ENCODE measurements around the gene GEMIN2.
"Not testable (repeated sequence)": the region's sequence is repeated elsewhere in the genome, so short reads cannot be mapped to it uniquely, and the experiment has no call there.

Gene GEMIN2, protein sequence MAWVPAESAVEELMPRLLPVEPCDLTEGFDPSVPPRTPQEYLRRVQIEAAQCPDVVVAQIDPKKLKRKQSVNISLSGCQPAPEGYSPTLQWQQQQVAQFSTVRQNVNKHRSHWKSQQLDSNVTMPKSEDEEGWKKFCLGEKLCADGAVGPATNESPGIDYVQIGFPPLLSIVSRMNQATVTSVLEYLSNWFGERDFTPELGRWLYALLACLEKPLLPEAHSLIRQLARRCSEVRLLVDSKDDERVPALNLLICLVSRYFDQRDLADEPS

DNA sequence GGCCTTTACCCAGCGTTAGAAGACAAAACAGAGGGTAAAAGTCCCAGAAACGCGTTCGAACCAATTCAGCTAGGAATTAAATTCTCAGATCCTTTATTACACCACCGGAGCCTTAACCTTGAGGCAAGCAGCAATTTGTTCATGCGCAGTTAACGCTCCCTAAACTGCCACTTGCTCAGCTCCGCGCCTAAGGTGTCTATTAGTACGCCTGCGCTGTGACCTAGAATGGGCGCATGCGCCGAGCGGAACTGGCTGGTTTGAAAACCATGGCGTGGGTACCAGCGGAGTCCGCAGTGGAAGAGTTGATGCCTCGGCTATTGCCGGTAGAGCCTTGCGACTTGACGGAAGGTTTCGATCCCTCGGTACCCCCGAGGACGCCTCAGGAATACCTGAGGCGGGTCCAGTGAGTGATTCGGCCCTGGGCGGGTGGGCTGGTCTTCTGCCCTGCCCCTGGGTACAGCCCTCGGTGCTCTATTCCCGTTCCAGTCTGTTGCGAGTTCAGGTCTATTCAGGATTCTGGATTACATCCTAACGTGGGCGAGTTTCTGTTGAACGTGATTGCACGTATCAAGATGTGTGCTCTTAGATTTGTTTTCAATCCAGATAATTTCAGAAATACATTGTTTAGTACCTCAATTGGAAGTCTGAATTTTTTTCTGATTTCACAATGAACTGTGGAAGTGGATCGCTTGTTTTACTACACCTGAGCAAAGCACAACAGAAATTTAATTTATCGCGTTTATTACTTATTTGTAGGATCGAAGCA is at the start of gene GEMIN2:
TSS of gene GEMIN2 (plus strand) at position 251 of the 766 bp plus-strand sequence. CDS start at position 267, 16 bp downstream.
- peak; percentile 93 for DNase-seq (ENCODE audit: low read depth)

DNA sequence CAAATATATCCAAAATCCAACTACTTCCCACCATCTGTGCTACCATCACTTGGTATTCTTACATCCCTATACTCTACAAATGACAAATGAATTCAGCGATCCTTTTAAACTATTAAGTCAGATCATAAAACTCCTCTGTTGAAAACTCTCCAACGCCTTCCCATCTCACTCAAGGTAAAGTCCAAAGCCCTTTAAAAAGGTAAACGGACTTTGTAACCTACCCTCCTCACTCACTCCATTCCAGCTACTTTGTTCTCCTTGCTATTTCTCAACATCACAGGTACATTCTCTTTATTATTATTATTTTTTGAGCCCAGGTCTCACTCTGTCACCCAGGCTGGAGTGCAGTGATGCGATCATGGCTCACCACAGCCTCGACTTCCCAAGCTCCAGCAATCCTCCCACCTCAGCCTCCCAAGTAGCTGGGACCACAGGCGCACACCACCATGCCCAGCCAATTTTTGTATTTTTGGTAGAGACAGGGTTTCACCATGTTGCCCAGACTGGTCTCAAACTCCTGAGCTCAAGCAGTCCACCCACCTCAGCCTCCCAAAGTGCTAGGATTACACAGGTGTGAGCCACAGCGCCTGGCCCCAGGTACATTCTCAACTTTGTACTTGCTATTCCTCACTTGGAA is 44.8 kb upstream of the GEMIN2 start:
- DNase-seq (ENCODE audit: low read depth) = not testable (repeated sequence)

DNA sequence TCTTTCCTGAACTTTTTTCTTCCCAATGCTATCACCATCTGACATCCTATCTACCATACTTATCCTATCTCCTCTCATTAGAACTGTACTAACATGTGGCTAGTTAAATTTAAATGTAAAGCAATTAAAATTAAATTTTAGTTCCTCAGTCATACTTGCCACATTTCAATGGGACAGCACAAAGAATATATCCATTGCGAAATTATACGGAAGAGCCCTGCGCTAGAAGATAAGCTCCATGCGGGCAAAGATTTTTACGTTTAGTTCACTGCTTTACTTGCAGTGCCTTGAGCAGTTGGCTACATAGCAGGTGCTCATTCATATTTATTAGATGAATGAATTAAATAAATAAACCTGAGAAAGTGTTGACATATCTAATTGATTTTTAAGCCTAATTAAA is 44.2 kb upstream of the GEMIN2 start:
- DNase-seq (ENCODE audit: low read depth) = no peak

DNA sequence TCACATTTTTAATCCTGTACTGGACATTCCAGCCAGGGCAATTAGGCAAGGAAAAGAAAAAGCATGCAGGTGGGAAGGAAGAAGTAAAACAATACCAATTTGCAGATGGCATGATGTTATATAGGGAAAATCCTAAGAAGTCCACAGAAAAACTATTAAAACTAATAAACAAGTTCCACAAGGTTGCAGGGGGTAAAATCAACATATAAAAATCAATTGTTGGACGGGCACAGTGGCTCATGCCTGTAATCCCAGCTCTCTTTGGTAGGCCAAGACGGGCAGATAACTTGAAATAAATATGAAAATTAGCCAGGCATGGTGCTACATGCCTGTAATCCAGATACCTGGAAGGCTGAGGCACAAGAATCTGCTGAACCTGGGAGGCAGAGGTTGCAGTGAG is 43.0 kb upstream of the GEMIN2 start:
- no peak for DNase-seq (ENCODE audit: low read depth)

DNA sequence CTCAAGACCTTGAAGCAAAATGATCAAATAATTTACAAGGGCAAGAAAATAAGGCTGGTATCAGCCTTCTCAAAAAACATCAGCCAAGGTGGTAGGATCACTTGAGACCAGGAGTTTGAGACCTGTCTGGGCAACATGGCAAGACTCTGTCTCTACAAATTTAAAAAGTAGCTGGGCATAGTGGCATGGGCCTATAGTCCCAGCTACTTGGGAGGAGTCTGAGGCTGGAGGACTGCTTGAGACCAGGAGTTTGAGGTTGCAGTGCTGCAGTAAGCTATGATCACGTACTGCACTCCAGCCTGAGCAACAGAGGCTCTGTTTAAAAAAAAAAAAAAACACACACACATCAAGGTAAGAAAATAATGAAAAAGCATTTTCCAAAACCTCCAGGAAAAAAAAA is 33.2 kb upstream of the GEMIN2 start:
- DNase-seq (ENCODE audit: low read depth) = no peak

DNA sequence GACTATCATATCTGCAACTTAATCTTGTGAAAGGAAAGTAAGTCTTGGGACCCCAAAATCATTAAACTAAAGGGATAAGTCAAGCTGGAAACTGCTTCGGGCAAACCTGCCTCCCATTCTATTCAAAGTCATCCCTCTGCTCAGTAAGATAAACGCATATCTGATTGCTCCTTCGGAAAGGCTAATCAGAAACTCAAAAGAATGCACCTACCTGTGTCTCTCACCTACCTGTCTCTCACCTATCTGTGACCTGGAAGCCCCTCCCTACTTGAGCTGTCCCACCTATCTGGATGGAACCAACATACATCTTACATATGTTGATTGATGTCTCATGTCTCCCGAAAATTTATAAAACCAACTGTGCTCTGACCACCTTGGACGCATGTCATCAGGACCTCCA is 31.0 kb upstream of the GEMIN2 start:
- DNase-seq (ENCODE audit: low read depth) = no peak

DNA sequence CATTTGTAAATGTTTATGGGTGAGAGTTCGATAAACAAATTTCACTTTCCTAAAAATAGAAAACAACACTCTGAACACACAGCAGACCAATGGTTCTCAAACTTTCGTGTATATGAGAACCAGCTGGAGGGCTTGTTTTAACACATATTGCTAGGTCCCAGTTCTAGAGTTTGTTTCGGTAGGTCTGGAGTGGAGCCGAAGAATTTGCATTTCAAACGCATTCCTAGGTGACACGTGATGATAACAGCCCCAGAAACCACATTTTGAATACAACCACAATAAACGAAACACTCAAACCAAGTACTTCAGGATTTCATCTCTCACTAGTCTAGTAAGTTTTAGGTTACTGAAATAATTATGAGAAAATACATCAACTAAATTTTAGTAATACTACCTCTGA is 28.2 kb upstream of the GEMIN2 start:
- DNase-seq (ENCODE audit: low read depth) = no peak

DNA sequence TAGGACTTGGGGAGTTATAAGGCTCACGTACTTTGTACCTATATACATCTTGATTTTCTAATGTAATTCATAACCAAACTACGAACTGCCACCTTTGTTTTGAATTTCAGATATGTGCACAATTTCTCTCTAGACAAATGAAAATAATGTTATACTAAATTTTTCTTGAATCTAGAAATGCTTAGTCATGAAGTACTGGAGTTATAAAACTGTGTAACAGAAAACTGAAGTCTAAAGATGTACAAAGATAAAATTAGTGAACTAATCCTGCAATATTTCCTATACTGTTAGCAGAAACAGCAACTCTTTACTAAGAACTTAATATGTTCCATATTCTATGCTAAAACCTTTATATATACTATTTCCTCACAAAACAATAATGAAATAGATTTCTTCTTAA is 26.6 kb upstream of the GEMIN2 start:
- no peak for DNase-seq (ENCODE audit: low read depth)

DNA sequence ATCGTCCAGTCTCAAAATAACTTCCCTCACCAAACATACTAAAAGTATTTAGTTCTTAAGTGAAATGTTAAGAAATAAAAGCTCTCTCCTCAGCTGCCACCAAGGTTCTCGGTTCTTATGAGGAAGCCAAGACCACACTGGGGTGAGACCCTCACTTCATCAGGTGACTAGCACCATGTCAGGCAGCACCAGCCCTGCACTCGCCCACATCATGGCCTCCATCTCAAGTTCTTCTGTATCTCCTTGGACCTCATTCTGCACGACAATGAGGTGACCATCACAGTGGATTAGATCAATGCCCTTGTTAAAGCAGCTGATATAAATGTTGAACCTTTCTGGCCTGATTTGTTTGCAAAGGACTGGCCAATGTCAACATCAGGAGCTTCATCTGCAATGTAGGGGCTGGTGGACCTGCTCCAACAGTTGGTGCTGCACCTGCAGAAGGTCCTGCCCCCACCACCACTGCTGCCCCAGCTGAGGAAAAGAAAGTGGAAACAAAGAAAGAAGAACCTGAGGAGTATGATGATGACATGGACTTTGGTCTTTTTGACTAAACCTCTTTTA is 23.5 kb upstream of the GEMIN2 start:
- DNase-seq (ENCODE audit: low read depth) = no peak

DNA sequence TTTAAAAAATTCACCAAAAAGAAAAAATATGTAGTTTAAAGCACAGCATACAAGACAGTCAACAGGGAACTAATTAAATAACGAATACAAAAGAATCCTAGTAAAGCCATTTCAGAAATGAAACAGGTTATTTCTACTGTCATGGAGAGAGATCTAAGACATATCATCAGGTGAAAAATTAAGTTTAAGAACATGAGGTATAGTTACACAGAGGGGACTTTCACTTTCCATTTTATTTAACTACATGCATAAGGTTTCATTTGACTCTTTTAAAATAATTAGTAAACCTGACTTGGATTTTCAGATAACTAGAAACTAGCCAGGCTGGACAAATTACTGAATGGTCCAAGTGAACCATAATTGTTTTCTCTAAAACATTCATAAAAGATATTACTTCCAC is 22.4 kb upstream of the GEMIN2 start:
- no peak for DNase-seq (ENCODE audit: low read depth)

DNA sequence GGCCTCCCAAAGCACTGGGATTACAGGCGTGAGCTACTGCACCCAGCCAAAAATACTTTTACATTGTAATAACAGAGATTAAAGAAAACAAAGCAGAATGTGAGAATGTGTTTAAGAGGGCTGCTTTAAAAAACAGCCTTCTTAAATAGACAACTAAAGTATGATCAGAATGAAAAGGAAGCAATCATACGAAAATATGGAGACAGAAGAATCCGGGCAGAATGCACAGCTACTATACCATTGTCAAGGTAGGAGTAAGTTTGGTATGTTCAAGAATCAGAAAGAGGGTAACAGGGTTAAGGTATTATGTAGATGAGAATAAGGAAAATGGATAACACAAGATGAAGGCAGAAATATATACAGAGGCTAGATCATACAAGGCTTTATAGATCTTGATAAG is 19.6 kb upstream of the GEMIN2 start:
- no peak for DNase-seq (ENCODE audit: low read depth)

DNA sequence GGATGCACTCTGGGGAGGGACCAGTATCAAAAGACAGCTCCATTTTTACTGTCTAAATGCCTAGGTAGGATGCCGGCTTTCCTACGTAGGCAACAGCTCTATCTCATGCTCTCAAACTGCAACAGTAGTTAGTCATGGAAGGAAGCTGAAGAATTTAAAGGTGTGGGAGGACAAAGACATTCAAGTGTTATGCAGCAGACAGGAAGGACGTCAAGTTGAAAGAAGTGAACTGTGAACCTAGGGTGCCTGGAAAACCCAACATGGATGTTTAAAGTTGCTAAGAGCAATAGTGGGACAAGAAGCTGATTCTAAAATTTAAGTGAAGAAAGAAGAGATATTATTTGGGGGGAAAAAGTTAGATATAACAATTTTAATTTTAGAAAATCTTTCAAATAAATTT is 17.0 kb upstream of the GEMIN2 start:
- no peak for DNase-seq (ENCODE audit: low read depth)

DNA sequence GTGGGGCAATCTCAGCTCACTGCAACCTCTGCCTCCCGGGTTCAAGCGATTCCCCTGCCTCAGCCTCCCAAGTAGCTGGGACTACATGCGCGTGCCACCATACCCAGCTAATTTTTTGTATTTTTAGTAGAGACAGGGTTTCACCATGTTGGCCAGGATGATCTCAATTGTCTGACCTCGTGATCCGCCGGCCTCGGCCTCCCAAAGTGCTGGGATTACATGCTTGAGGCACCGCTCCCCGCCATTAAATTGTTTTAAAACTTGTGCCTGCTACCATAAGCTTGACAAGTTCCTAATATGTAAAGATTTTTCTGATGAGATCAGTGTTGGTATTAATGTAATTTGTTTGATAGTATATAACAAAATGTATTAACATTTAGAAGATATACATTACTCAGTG is 14.9 kb upstream of the GEMIN2 start:
- DNase-seq (ENCODE audit: low read depth) = not testable (repeated sequence)

DNA sequence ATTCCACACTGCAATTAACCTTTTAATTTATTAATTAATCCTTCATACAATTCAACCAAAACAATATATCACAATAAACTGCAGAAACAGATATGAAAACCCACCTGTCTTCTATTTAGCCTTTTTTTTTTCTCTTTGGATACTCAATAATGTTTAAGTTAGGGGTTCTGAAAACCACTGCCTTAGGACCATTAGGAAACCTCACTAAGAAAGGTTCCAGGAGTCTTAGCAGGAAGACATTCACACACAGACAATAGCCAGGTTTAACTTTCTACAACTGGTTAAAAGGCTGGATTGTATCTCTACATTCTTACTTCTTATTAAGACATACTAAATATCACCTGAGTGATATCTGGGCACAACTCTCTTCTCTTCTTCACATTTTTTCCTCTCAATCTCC is 14.4 kb upstream of the GEMIN2 start:
- no peak for DNase-seq (ENCODE audit: low read depth)

DNA sequence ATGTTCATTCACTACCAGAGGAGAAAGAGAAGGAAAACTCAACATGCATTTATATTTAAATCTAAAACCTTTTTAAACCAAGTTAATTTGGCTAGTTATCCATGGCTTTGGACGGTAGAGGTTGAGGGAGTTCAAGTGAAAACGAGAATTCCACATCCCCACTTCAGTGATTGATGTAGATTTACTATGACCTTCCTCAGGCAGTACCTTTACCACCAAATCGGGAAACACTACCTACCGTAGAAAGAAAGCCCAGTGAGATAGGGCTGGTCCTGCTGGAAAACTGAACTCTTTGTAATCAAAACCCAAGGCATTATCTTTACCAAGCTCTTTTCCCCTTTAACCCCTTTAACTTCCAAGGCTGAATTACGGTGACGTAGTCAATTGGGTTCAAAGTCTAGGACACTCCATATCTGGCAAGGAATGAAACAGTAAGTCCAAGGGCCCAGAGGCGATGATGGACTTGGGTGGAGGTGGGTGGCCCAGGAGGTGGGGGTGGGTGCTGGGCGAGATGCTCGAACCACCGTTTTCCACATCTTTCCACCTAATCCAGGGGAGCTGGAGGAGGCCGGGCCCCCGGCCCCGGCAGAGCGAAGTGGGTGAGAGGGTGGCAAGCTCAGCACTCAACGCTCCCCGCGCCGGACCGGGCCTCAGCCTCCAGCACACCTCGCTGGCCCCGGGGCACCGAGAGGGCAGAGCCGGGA is 11.7 kb upstream of the GEMIN2 start:
- no peak for DNase-seq (ENCODE audit: low read depth)

DNA sequence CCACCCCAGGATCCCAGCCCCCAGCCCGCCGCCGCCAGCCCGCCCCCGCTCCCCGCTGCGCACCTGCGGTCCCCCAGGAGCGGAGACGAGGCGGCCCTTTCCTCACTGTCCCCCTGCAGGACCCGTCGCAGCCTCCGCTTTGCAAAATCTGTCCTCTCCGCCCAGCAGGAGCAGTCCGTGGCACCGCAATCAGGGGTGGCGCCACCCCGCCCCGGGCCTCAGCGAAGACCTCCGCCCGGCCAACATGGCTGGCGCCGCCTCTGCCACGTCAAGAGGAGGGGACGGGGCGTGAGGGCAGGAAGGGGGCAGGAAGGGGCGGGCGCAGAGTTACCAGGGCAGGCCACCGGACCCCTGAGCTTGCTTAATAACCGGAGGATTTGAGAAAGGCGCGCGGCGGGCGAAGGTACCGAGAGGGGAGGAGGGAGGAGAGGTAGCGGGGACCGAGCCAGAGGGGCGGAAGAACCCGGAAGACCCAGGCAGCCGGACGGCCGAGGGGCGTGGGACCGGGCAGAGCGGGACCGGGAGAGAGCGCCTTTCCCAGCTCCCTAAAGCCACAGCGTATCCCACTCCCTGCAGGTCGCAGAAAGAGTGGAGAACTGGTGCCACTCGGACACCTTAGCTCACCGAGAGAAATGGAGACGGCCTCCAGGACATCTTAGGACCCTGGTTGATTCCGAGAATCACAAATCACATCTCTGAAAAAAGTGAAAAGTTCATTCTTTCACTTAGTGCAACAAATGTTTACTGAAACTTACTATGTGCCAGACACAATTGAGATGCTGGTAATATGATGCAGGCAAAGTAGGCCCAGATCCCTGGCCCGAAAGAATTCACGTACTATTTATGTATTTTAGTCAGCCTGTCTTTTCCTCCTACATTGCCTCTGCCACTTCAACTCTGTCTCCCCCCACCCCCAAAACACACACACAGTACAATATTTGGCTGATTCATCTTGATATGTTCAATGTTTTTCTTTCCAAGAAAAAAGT is 10.9 kb upstream of the GEMIN2 start, which contains the start of gene SEC23A:
TSS of gene SEC23A (minus strand) at position 267 of the 989 bp plus-strand sequence. CDS start 7,117 bp downstream, outside the sequence.
- peak; percentile 70 for DNase-seq (ENCODE audit: low read depth)

DNA sequence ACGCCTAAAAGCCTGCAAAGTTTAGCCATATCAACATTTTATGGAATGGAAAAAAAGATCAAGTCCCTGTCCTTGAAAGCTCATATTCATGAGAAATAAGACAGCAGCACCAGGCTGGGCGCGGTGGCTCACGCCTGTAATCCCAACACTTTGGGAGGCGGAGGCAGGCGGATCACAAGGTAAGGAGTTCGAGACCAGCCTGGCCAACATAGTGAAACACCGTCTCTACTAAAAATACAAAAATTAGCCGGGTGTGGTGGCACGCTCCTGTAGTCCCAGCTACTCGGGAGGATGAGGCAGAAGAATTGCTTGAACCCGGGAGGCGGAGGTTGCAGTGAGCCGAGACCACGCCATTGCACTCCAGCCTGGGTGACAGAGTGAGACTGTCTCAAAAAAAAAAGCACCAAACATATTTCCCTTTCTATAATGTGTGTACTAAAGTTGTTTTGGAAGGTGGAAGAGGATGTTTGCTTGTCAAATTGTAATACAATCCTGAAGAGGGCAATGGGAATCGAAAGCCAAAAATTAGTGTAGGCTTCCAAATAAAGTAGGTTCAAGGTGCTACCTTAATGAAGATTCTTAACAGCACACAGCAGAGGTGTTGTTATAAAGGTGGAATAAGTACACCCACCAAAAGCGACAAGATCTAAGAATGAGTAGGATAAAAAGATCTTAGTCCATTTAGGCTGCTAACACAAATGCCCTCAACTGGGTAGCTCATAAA is 9.9 kb upstream of the GEMIN2 start:
- not testable (repeated sequence) for DNase-seq (ENCODE audit: low read depth)

DNA sequence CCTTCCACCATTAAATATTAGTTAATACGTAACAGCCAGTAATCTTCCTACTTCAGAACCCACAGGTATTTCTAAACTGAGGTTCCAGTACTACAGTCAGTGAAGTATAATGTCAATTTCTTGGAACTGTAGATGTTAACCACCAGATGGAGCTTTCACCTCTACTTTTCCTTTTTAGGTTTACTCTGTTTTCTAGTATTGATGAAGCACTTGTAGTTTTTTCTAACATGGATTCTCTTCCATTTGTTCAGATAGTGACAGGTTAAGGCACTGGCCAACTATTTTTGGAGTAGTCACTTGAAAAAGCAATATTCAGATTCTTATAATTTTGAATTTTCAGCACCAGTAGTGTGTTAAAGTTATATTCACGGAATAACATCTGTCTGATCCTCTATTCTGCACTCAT is 6.5 kb upstream of the GEMIN2 start:
- no peak for DNase-seq (ENCODE audit: low read depth)

DNA sequence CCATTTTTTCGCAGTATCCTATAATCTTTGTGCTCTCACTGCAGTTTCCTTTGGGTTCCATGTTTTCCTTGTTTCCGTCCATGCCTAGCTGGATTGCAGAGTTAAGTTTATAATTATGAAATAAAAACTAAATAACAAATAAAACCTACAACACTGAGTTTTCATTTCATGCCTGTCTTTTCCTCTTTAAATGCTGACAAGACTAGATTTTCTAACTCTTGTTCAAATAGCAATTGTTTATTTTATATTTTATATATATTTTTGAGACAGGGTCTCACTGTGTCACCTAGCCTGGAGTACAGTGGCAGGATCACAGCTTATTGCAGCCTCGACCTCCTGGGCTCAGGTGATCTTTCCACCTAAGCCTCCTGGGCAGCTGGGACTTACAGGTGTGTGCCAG is 5.3 kb upstream of the GEMIN2 start:
- no peak for DNase-seq (ENCODE audit: low read depth)

Data from stimulated activated CD8-positive, alpha-beta memory T cell treated with anti-CD3 and anti-CD28 coated beads, Interleukin-12 subunit alpha, Interleukin-12 subunit beta, amount 100 ng/mL, for 1 hour (primary cell).